Endodermal cell (in vitro differentiated cells): ENCODE data around the gene TSNAXIP1. TPM values are rescaled to one million over a fixed set of nuclear protein-coding genes. Genes with fewer than 3 reads are reported as not detected.
"Not testable (repeated sequence)": the region's sequence is repeated elsewhere in the genome, so short reads cannot be mapped to it uniquely, and the experiment has no call there.

ENCODE experiments used
- DNase-seq: peaks from one replicate; pipeline ENCODE4 v3.0.0-alpha.2; 2017
- H3K27ac ChIP-seq: 2 replicates; pipeline ENCODE4 v1.5.1; 2013; ENCODE audit warnings: mild to moderate bottlenecking, low read depth, low read length, moderate library complexity
- H3K27me3 ChIP-seq: 2 replicates; pipeline ENCODE4 v1.6.1; 2013; ENCODE audit warnings: mild to moderate bottlenecking, low read length, moderate library complexity; ENCODE audit not compliant: insufficient read depth, control insufficient read depth, poor library complexity, severe bottlenecking
- H3K36me3 ChIP-seq: 2 replicates; pipeline ENCODE4 v1.7.0; 2013; ENCODE audit warnings: mild to moderate bottlenecking, low read length, moderate library complexity; ENCODE audit not compliant: control insufficient read depth, insufficient read depth
- H3K4me1 ChIP-seq: one replicate; pipeline ENCODE4 v1.7.0; 2013; ENCODE audit warnings: low read length; ENCODE audit not compliant: control insufficient read depth, insufficient read depth
- H3K4me3 ChIP-seq: 2 replicates; pipeline ENCODE4 v1.5.1; 2013; ENCODE audit warnings: mild to moderate bottlenecking, low read length, moderate library complexity
- H3K9ac ChIP-seq: 2 replicates; pipeline ENCODE4 v1.6.1; 2013; ENCODE audit warnings: mild to moderate bottlenecking, low read length, moderate library complexity; ENCODE audit not compliant: poor library complexity, severe bottlenecking; ENCODE audit errors: extremely low read depth
- H3K9me3 ChIP-seq: 2 replicates; pipeline ENCODE4 v1.6.1; 2013; ENCODE audit warnings: mild to moderate bottlenecking, low read length, moderate library complexity; ENCODE audit not compliant: control insufficient read depth
- H3K27ac Mint-ChIP-seq: 2 replicates; pipeline ENCODE4 v1.8.0; 2020; ENCODE audit warnings: mixed read lengths
- H3K27me3 Mint-ChIP-seq: 2 replicates; pipeline ENCODE4 v1.8.0; 2021; ENCODE audit warnings: mild to moderate bottlenecking, mixed read lengths; ENCODE audit not compliant: insufficient read depth
- H3K36me3 Mint-ChIP-seq: 2 replicates; pipeline ENCODE4 v1.8.0; 2020; ENCODE audit warnings: low read depth, mixed read lengths
- H3K4me1 Mint-ChIP-seq: 2 replicates; pipeline ENCODE4 v1.8.0; 2020; ENCODE audit warnings: mixed read lengths
- H3K4me3 Mint-ChIP-seq: 2 replicates; pipeline ENCODE4 v1.8.0; 2020; ENCODE audit warnings: mild to moderate bottlenecking, moderate library complexity, mixed read lengths
- H3K9me3 Mint-ChIP-seq: 2 replicates; pipeline ENCODE4 v1.8.0; 2020; ENCODE audit warnings: mild to moderate bottlenecking, mixed read lengths
- WGBS, 2 experiments: methylation state at CpG; one replicate each; pipeline versions ENCODE4 v1.1.5 to v1.1.7; 2013; ENCODE audit warnings: missing lambda C conversion rate in 2 of 2, mixed read lengths in 1 of 2; ENCODE audit not compliant: insufficient coverage in 1 of 2, insufficient read length in 1 of 2; 5-methylcytosine and 5-hydroxymethylcytosine counted together
- total RNA-seq, 2 donors: library from RNA; stranded (reverse); fragmentation: NEBNext Ultra II Directional in 1 of 2; extraction: Animal tissue kit (Norgen Biotek cat#: 25700) in 1 of 2; gene quantifications; 2 replicates in 1 of 2; 3 replicates in 1 of 2; pipeline ENCODE4 v1.2.1, GENCODE V29; 2021
- TF ChIP-seq, protein P1 (sequence below): fragments of 200-600 bp; sonication (generic); conservative IDR thresholded peaks from 2 replicates; pipeline ENCODE4 v1.5.0; 2021; ENCODE audit warnings: antibody characterized with exemption, mild to moderate bottlenecking

The TSNAXIP1 gene
- total RNA-seq, 2 donors from 2014 or later, result 2.8 to 3.2 TPM

DNA sequence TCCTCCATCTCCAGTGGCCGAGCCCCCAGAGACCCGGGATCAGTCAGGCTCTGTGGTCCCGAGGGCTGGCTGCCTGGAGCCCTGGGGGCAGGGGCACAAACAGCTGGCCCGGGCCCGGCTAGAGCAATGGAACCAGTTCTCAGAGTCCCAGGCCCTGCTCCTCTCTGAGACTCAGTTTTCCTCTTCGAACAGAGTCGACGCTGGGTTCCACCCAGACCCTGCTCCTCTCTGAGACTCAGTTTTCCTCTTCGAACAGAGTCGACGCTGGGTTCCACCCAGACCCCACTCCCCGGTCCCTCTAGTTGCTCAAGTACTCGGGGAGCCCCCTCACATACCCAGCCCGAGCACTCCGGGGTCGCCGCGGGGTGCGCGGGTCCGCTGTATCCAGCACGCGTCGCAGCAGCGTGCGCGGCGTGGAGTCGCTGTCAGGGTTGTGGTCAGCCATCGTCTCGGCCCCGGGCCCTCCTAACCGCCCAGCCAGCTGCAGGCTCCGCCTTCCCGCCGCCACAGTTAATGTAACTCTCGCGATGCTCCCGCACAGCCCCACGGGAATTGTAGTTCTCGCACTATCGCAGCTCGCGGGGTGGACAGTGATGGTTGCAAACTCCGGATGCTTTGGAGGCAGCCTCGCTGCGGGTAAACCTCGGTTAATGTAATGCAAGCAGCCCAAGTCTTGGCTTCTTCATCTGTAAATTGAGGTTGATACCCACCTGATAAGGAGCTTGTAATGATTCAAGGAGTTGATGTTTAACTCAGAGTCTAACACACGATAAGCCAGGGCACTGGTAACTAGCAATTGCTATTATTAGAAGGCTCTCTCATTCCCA, 26.9 kb downstream of the TSNAXIP1 start:
- no peaks in the 10 kb centered on the region for H3K9me3 Mint-ChIP-seq
- Histone ChIP-seq H3K36me3 (peaks cover 30% of the 10 kb centered on the region), H3K27ac (no peak overlapping the region), H3K9ac (peak overlapping the region; percentile 91), H3K4me1 (no peaks in the 10 kb centered on the region), H3K9me3 (no peaks in the 10 kb centered on the region), H3K4me3 (peak overlapping the region; percentile 95), H3K27me3 (no peaks in the 10 kb centered on the region)
- H3K27ac Mint-ChIP-seq, result peak overlapping the region; percentile 66
- H3K4me3 Mint-ChIP-seq, result peak overlapping the region; percentile 81
- WGBS, 2 experiments, result 2 to 4% methylated on average over 27 to 49 of the region's 49 CpGs
- TF ChIP-seq, protein P1, sequence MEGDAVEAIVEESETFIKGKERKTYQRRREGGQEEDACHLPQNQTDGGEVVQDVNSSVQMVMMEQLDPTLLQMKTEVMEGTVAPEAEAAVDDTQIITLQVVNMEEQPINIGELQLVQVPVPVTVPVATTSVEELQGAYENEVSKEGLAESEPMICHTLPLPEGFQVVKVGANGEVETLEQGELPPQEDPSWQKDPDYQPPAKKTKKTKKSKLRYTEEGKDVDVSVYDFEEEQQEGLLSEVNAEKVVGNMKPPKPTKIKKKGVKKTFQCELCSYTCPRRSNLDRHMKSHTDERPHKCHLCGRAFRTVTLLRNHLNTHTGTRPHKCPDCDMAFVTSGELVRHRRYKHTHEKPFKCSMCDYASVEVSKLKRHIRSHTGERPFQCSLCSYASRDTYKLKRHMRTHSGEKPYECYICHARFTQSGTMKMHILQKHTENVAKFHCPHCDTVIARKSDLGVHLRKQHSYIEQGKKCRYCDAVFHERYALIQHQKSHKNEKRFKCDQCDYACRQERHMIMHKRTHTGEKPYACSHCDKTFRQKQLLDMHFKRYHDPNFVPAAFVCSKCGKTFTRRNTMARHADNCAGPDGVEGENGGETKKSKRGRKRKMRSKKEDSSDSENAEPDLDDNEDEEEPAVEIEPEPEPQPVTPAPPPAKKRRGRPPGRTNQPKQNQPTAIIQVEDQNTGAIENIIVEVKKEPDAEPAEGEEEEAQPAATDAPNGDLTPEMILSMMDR, result no peak
- peak; percentile 97 for DNase-seq
- H3K36me3 Mint-ChIP-seq, result peaks cover 29% of the 10 kb centered on the region
- H3K27me3 Mint-ChIP-seq, result no peaks in the 10 kb centered on the region
- peaks cover 7% of the 10 kb centered on the region for H3K4me1 Mint-ChIP-seq

DNA sequence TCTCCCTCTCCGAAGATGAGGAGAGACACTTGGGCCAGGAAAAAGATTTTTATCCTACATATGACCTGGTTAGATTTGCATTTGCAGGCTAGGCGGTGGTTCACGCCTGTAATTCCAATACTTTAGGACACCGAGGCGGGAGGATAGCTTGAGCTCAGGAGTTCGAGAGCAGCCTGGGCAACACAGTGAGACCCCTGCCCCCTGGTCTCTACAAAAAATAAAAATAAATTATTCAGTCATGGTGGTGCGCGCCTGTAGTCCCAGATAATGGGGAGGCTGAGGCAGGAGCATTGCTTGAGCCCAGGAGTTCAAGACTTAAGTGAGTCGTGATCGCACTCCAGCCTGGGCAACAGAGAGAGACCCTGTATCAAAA, 27.5 kb downstream of the TSNAXIP1 start:
- peak overlapping the region; percentile 95 for H3K4me3 ChIP-seq
- TF ChIP-seq, protein P1, result no peak
- 85 to 93% methylated on average over 7 to 10 of the region's 10 CpGs for WGBS, 2 experiments
- H3K9me3 Mint-ChIP-seq, result no peaks in the 10 kb centered on the region
- H3K27ac Mint-ChIP-seq, result no peak overlapping the region
- no peaks in the 10 kb centered on the region for H3K4me1 ChIP-seq
- H3K9ac ChIP-seq, result peak overlapping the region; percentile 91
- no peaks in the 10 kb centered on the region for H3K27me3 Mint-ChIP-seq
- no peaks in the 10 kb centered on the region for H3K9me3 ChIP-seq
- H3K36me3 Mint-ChIP-seq, result peaks cover 26% of the 10 kb centered on the region
- H3K36me3 ChIP-seq, result peaks cover 27% of the 10 kb centered on the region
- H3K4me3 Mint-ChIP-seq, result peak overlapping the region; percentile 81
- H3K27ac ChIP-seq, result no peak overlapping the region
- DNase-seq, result no peak
- peaks cover 7% of the 10 kb centered on the region for H3K4me1 Mint-ChIP-seq
- H3K27me3 ChIP-seq, result no peaks in the 10 kb centered on the region

DNA sequence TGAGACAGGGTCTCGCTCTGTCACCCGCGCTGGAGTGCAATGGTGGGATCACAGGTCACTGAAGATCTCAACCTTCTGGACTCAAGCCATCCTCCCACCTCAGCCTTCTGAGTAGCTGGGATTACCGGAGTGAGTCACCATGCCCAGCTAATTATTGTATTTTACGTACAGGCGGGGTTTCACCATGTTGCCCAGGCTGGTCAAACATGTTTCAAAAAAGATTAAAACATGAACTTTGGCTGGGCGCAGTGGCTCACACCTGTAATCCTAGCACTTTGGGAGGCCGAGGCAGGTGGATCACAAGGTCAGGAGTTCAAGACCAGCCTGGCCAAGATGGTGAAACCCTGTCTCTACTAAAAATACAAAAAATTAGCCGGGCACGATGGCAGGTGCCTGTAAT, 30.5 kb downstream of the TSNAXIP1 start:
- H3K27me3 Mint-ChIP-seq, H3K4me3 ChIP-seq, DNase-seq, H3K36me3 Mint-ChIP-seq, H3K4me1 ChIP-seq, H3K9me3 Mint-ChIP-seq, H3K27ac ChIP-seq, H3K9me3 ChIP-seq, H3K27me3 ChIP-seq, H3K4me3 Mint-ChIP-seq, H3K9ac ChIP-seq, H3K27ac Mint-ChIP-seq, H3K36me3 ChIP-seq: not testable (repeated sequence)
- WGBS, 2 experiments, result 93% methylated on average over 9 to 10 of the region's 10 CpGs
- peaks cover 11% of the 10 kb centered on the region for H3K4me1 Mint-ChIP-seq
